ENCODE data around the gene PRICKLE1.

- TF ChIP-seq, protein P1, sequence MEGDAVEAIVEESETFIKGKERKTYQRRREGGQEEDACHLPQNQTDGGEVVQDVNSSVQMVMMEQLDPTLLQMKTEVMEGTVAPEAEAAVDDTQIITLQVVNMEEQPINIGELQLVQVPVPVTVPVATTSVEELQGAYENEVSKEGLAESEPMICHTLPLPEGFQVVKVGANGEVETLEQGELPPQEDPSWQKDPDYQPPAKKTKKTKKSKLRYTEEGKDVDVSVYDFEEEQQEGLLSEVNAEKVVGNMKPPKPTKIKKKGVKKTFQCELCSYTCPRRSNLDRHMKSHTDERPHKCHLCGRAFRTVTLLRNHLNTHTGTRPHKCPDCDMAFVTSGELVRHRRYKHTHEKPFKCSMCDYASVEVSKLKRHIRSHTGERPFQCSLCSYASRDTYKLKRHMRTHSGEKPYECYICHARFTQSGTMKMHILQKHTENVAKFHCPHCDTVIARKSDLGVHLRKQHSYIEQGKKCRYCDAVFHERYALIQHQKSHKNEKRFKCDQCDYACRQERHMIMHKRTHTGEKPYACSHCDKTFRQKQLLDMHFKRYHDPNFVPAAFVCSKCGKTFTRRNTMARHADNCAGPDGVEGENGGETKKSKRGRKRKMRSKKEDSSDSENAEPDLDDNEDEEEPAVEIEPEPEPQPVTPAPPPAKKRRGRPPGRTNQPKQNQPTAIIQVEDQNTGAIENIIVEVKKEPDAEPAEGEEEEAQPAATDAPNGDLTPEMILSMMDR (IDR thresholded peaks at IDR 0.05; ENCODE audit: low read length) = no peak
- TF ChIP-seq EZH2 (IDR thresholded peaks at IDR 0.05; ENCODE audit: borderline replicate concordance, low read length) = no peak
Measured at GRCh38 chr12:42473561-42473960, 116.0 kb downstream of the PRICKLE1 start.

All from OCI-LY1 (cell line).